Vagina (tissue), 2 donors: ENCODE measurements around the gene RAB11FIP3.

Experiments used
- CTCF ChIP-seq, 3 experiments: fragments of 450-650 bp in 2 of 3; fragments of 200-600 bp in 1 of 3; sonication (generic) in 1 of 3; IDR thresholded peaks; one replicate each; pipeline ENCODE4 v1.5.1; 2017 to 2019; ENCODE audit warnings: antibody characterized with exemption in 3 of 3, mild to moderate bottlenecking in 2 of 3, moderate library complexity in 2 of 3
- POLR2A ChIP-seq, 2 donors: fragments of 450-650 bp; IDR thresholded peaks; one replicate each; pipeline ENCODE4 v1.6.1; 2017; ENCODE audit warnings: antibody characterized with exemption in 2 of 2, mild to moderate bottlenecking in 2 of 2, moderate library complexity in 2 of 2
- POLR2AphosphoS5 ChIP-seq, 2 donors: sonication (generic); formaldehyde crosslinking; IDR thresholded peaks; one replicate each; pipeline ENCODE4 v1.9.0; 2017; ENCODE audit warnings: antibody characterized with exemption in 2 of 2, mild to moderate bottlenecking in 2 of 2, low read depth in 1 of 2; ENCODE audit not compliant: insufficient read depth in 1 of 2

GRCh38 chr16:503150-504071, 78.0 kb downstream of the RAB11FIP3 start:
- TF ChIP-seq POLR2AphosphoS5 (IDR thresholded peaks at IDR 0.05; ENCODE audit: insufficient read depth in 1 of 2, low read depth in 1 of 2) (no peak), POLR2A (IDR thresholded peaks at IDR 0.05) (no peak), CTCF (IDR thresholded peaks at IDR 0.05) (no peak)
